CD14-positive monocyte (primary cell): ENCODE results near the gene DNASE1. TPM values are rescaled to one million over a fixed set of nuclear protein-coding genes. Genes with fewer than 3 reads are reported as not detected.
A peak's percentile ranks its signal among the peaks of the same experiment; 100 is the strongest.

Experiments used
- DNase-seq, 3 donors: peaks; one replicate each; pipeline ENCODE4 v3.0.0-alpha.2; 2011 to 2022
- H2AFZ ChIP-seq: 2 replicates; pipeline ENCODE4 v1.6.0; 2012; ENCODE audit warnings: mild to moderate bottlenecking, low read depth, low read length, inconsistent platforms; ENCODE audit not compliant: insufficient read depth, poor library complexity, severe bottlenecking
- H3K27ac ChIP-seq, 2 donors: 1 replicate in 1 of 2; 2 replicates in 1 of 2; pipeline ENCODE4 v1.5.1; 2012 to 2013; ENCODE audit warnings: low read length in 2 of 2, control low read depth in 1 of 2, inconsistent platforms in 1 of 2, low read depth in 1 of 2, mild to moderate bottlenecking in 1 of 2
- H3K27me3 ChIP-seq, 2 donors: one replicate each; pipeline versions ENCODE4 v1.6.0 to v1.6.1; 2011 to 2013; ENCODE audit warnings: low read length in 2 of 2; ENCODE audit not compliant: control insufficient read depth in 2 of 2, insufficient read depth in 2 of 2
- H3K36me3 ChIP-seq, 2 donors: replicated peaks in 1 of 2; 1 replicate in 1 of 2; 2 replicates in 1 of 2; pipeline versions ENCODE4 v1.5.1 to v1.6.1; 2012 to 2013; ENCODE audit warnings: low read length in 2 of 2, control low read depth in 1 of 2, inconsistent platforms in 1 of 2, mild to moderate bottlenecking in 1 of 2; ENCODE audit not compliant: insufficient read depth in 2 of 2, control insufficient read depth in 1 of 2
- H3K4me1 ChIP-seq, 2 donors: 1 replicate in 1 of 2; 2 replicates in 1 of 2; pipeline versions ENCODE4 v1.5.1 to v1.6.1; 2012 to 2013; ENCODE audit warnings: low read length in 2 of 2, control low read depth in 1 of 2, inconsistent platforms in 1 of 2, mild to moderate bottlenecking in 1 of 2, moderate library complexity in 1 of 2; ENCODE audit not compliant: insufficient read depth in 2 of 2, control insufficient read depth in 1 of 2
- H3K4me2 ChIP-seq: replicated peaks from 2 replicates; pipeline ENCODE3; 2012; ENCODE audit warnings: low read length, moderate library complexity, mild to moderate bottlenecking; ENCODE audit not compliant: poor library complexity, severe bottlenecking; ENCODE audit errors: extremely low read depth
- H3K4me3 ChIP-seq, 3 experiments: fragments of 200-600 bp in 1 of 3; sonication (generic) in 1 of 3; replicated peaks in 1 of 3; 1 replicate in 2 of 3; 2 replicates in 1 of 3; pipeline ENCODE4 v1.5.1; 2011 to 2013; ENCODE audit warnings: low read length in 3 of 3, mild to moderate bottlenecking in 3 of 3, control low read depth in 2 of 3, low read depth in 2 of 3, inconsistent platforms in 1 of 3, moderate library complexity in 1 of 3
- H3K79me2 ChIP-seq: 2 replicates; pipeline ENCODE4 v1.6.0; 2012; ENCODE audit warnings: mild to moderate bottlenecking, control low read depth, inconsistent platforms, low read length, moderate library complexity; ENCODE audit not compliant: insufficient read depth
- H3K9ac ChIP-seq: 2 replicates; pipeline ENCODE4 v1.6.0; 2017; ENCODE audit warnings: low read length, mild to moderate bottlenecking; ENCODE audit not compliant: insufficient read depth, poor library complexity, severe bottlenecking
- H3K9me3 ChIP-seq, 2 donors: replicated peaks in 1 of 2; 1 replicate in 1 of 2; 2 replicates in 1 of 2; pipeline versions ENCODE4 v1.5.1 to v1.6.1; 2012 to 2013; ENCODE audit warnings: low read length in 2 of 2, control low read depth in 1 of 2; ENCODE audit not compliant: control insufficient read depth in 1 of 2, insufficient read depth in 1 of 2
- H4K20me1 ChIP-seq: 2 replicates; pipeline ENCODE4 v1.6.0; 2012; ENCODE audit warnings: mild to moderate bottlenecking, low read length, control low read depth, moderate library complexity; ENCODE audit not compliant: insufficient read depth
- H3K27ac Mint-ChIP-seq, 7 donors: one replicate each; pipeline ENCODE4 v1.8.0; 2020; ENCODE audit warnings: mild to moderate bottlenecking in 7 of 7, mixed read lengths in 7 of 7, moderate library complexity in 6 of 7, inconsistent platforms in 2 of 7
- H3K27me3 Mint-ChIP-seq, 3 donors: one replicate each; pipeline ENCODE4 v1.8.0; 2021 to 2022; ENCODE audit warnings: low read depth in 3 of 3, mild to moderate bottlenecking in 3 of 3, mixed read lengths in 3 of 3, moderate library complexity in 3 of 3, inconsistent platforms in 1 of 3
- H3K36me3 Mint-ChIP-seq, 2 donors: one replicate each; pipeline ENCODE4 v1.8.0; 2020; ENCODE audit warnings: mixed read lengths in 2 of 2, inconsistent platforms in 1 of 2, mild to moderate bottlenecking in 1 of 2
- H3K4me1 Mint-ChIP-seq: one replicate; pipeline ENCODE4 v1.8.0; 2020; ENCODE audit warnings: mild to moderate bottlenecking, mixed read lengths
- H3K4me3 Mint-ChIP-seq, 2 donors: one replicate each; pipeline ENCODE4 v1.8.0; 2020; ENCODE audit warnings: mild to moderate bottlenecking in 2 of 2, mixed read lengths in 2 of 2, moderate library complexity in 1 of 2
- H3K9me3 Mint-ChIP-seq, 7 donors: one replicate each; pipeline ENCODE4 v1.8.0; 2020 to 2022; ENCODE audit warnings: mixed read lengths in 7 of 7, mild to moderate bottlenecking in 6 of 7, moderate library complexity in 6 of 7, inconsistent platforms in 2 of 7
- WGBS: methylation state at CpG from one replicate; pipeline ENCODE4 v1.1.5; 2013; ENCODE audit warnings: missing lambda C conversion rate; ENCODE audit not compliant: insufficient coverage; 5-methylcytosine and 5-hydroxymethylcytosine counted together
- intact Hi-C, 2 donors: fragments of 100-400 bp; cut with micrococcal nuclease; formaldehyde crosslinking; loops; one replicate each; pipeline versions ENCODE4 v1.15.0 to v1.15.1; 2023
- polyA plus RNA-seq, 3 donors: library from polyadenylated mRNA; depleted of rRNA in 1 of 3; unstranded in 2 of 3; stranded (reverse) in 1 of 3; fragments of 300-500 nt in 2 of 3; fragments of >200 nt in 1 of 3; fragmentation: Illumina TruSeq in 2 of 3; gene quantifications; 1 replicate in 2 of 3; 2 replicates in 1 of 3; pipeline ENCODE4 v1.2.3, GENCODE V29; 2012 to 2021
- TF ChIP-seq, protein P1 (sequence below): fragments of 200-600 bp; IDR thresholded peaks from one replicate; pipeline ENCODE4 v1.8.0; 2022; ENCODE audit warnings: antibody characterized with exemption, mild to moderate bottlenecking

DNASE1 gene
- polyA plus RNA-seq, 3 donors, result 1.5 to 21.1 TPM; not detected in 1

DNA sequence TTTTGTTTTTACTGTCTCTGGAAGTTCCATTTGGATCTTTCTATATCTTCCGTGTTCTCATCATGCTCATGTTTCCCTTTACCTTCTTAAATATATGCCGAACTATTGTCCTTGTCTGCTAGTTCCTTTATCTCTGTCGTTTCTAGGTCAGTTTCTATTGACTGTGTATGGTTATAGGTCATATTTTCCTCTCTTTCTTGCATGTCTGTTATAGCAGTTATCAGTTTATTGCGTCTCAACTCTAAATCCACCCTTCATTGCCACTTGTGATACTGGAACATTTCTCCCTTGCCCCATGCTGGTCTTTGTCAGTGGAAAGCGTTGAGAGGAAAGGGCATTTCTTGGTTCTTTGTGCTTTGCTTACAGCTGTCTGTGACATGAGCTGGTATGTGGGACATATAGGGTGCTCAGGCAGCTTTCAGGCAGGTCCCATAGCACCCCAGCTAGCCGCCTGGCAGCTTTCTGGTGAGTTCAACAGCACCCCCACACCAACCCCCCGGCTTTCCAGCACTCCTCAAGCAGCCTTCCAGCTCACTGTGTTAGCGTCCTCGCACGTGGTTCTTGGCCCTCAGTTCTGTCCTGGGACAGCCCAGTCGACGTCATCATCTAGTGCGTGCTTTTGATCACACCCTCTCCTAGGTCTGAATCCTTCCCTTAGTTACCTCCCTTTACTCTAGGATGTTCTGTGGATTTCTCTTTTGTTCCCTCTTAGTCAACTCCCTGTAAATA is 15.4 kb upstream of the DNASE1 start:
- peaks cover 12 to 13% of the 10 kb centered on the region in 2 donors for H3K4me1 ChIP-seq
- Mint-ChIP-seq H3K27ac (peak overlapping the region in 1 of 7 donors; percentile 8), H3K27me3 (no peaks in the 10 kb centered on the region), H3K9me3 (peaks cover 0 to 3% (median 0%) of the 10 kb centered on the region in 7 donors), H3K4me1 (peaks cover 17% of the 10 kb centered on the region), H3K36me3 (peaks cover 25 to 41% of the 10 kb centered on the region in 2 donors), H3K4me3 (no peak overlapping the region)
- peaks cover 16% of the 10 kb centered on the region for H3K79me2 ChIP-seq
- DNase-seq, result no peak
- H3K4me3 ChIP-seq, result no peak overlapping the region
- intact Hi-C loops, result no loop called here
- 96% methylated on average over 5 of the region's 13 CpGs for WGBS
- no peak overlapping the region for H3K27ac ChIP-seq
- peaks cover 32 to 37% of the 10 kb centered on the region in 2 donors for H3K36me3 ChIP-seq
- no peak overlapping the region for H3K4me2 ChIP-seq
- H3K9ac ChIP-seq, result no peak overlapping the region
- TF ChIP-seq, protein P1, sequence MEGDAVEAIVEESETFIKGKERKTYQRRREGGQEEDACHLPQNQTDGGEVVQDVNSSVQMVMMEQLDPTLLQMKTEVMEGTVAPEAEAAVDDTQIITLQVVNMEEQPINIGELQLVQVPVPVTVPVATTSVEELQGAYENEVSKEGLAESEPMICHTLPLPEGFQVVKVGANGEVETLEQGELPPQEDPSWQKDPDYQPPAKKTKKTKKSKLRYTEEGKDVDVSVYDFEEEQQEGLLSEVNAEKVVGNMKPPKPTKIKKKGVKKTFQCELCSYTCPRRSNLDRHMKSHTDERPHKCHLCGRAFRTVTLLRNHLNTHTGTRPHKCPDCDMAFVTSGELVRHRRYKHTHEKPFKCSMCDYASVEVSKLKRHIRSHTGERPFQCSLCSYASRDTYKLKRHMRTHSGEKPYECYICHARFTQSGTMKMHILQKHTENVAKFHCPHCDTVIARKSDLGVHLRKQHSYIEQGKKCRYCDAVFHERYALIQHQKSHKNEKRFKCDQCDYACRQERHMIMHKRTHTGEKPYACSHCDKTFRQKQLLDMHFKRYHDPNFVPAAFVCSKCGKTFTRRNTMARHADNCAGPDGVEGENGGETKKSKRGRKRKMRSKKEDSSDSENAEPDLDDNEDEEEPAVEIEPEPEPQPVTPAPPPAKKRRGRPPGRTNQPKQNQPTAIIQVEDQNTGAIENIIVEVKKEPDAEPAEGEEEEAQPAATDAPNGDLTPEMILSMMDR, result no peak
- no peaks in the 10 kb centered on the region for H3K9me3 ChIP-seq
- no peak overlapping the region for H2AFZ ChIP-seq
- no peaks in the 10 kb centered on the region for H3K27me3 ChIP-seq
- H4K20me1 ChIP-seq, result peaks cover 4% of the 10 kb centered on the region

DNA sequence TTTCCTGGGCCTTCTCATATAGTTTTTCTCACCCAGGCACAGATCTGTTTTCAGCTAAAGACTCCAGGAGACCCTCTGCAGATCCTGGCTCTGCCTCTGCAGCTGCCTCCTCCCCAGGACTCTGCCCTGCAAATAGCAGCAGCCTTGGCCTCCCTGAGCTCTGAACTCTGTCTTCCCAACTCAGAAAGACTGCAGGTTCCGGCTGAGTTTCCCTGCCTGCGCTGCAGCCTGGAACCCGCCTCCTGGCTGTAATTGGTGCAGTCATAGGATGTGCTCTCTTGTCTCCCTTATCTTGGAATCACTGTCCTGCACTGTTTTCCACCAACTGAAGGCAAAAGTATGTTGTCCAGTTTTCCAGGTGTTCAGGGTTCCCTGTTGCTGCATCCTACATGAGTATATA is 14.3 kb upstream of the DNASE1 start:
- H3K9me3 Mint-ChIP-seq, result peaks cover 0 to 3% (median 0%) of the 10 kb centered on the region in 7 donors
- Histone ChIP-seq H3K27ac (no peak overlapping the region), H2AFZ (no peak overlapping the region), H3K4me1 (peaks cover 12 to 13% of the 10 kb centered on the region in 2 donors), H3K27me3 (no peaks in the 10 kb centered on the region), H3K9ac (no peak overlapping the region), H3K4me2 (no peak overlapping the region), H3K9me3 (no peaks in the 10 kb centered on the region), H3K36me3 (peaks cover 35 to 39% of the 10 kb centered on the region in 2 donors), H3K79me2 (peaks cover 11% of the 10 kb centered on the region), H3K4me3 (no peak overlapping the region), H4K20me1 (peaks cover 4% of the 10 kb centered on the region)
- peaks cover 26 to 51% of the 10 kb centered on the region in 2 donors for H3K36me3 Mint-ChIP-seq
- TF ChIP-seq, protein P1, result no peak
- WGBS, result 92% methylated on average over 3 of the region's 3 CpGs
- H3K4me3 Mint-ChIP-seq, result no peak overlapping the region
- no peaks in the 10 kb centered on the region for H3K27me3 Mint-ChIP-seq
- no peak overlapping the region for H3K27ac Mint-ChIP-seq
- intact Hi-C loops, result loop anchor here in 1 of 2 donors (10.0 kb wide), 1 partner anchor 55 kb away; no protein-coding TSS in a partner anchor
- DNase-seq, result no peak
- peaks cover 17% of the 10 kb centered on the region for H3K4me1 Mint-ChIP-seq
